Hematopoietic multipotent progenitor cell treated with erythropoietin and hydrocortisone succinate and interleukin-3 and kit ligand, for 15 days (in vitro differentiated cells): ENCODE data around the gene PRKAR1B.

Experiments
- DNase-seq: peaks from one replicate; pipeline ENCODE4 v3.0.0-alpha.2; 2015; ENCODE audit warnings: low spot score

The PRKAR1B gene

DNA sequence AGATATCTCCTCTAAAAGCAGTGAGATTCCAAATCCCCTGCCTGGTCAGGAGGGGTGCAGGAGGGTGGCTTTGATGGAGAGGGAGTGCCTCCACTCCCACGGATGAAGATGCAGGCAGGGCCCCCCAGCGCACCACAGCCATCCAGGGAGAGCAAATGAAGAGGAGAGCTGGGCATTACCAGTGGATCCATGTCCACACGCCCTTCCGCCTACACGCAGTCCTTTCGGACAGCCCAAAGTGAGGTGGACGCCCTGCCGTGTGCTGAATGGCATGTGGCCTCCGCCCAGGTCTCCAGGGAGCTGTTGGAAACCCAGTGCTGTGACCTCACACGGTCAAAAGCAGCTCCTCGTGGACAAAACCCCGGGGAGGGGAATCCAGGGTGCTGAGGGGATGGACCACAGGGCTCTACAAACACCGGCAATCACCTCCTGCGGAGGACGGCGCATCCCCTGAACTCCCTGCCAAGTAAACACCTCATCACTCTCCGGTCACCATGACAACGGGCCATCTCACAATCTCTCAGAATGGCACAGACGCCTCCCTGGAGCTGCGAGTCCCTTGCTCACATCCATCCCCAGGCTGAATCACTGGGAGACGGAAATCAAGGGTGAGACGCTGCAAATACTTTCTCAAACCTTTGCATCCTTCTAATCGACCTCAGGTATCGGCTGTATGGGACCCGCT lies 35.6 kb downstream of the PRKAR1B start:
- DNase-seq = no peak

DNA sequence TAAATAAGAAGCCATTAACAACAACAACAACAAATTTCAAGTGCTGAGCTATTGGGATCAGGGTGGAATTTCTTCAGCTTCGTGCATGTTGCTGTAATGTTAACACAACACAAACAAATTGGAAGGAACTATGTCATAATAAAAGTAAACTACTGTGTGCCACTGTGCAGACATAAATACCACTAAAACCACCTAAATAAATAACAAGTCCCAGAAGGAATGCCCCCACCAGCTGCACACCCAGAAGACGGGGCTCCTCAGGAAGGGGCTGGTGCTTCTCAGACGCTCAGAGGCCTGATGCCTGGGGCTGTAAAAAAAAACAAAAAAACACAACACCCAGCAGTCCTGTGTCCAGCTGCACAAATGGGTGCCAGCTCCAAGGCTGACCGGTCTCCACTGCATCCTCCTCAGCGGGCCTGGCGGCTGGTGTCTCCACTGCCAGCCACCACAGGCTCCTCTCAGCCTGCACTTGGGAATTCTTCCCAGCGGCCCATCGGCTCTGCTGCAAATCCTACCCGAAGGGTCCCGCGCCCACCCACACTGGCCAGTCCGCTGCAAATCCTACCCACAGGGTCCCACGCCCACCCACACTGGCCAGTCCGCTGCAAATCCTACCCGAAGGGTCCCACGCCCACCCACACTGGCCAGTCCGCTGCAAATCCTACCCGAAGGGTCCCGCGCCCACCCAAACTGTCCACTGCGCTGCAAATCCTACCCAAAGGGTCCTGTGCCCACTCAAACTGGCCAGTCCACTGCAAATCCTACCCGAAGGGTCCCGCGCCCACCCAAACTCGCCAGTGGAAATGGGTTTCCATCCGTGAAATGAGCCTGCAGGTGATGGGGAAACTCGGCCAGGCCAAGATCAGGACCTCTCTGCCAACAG lies 36.4 kb downstream of the PRKAR1B start:
- DNase-seq = no peak

- DNase-seq = no peak
Observed at GRCh38 chr7:685540-685939, 41.5 kb downstream of the PRKAR1B start.

DNA sequence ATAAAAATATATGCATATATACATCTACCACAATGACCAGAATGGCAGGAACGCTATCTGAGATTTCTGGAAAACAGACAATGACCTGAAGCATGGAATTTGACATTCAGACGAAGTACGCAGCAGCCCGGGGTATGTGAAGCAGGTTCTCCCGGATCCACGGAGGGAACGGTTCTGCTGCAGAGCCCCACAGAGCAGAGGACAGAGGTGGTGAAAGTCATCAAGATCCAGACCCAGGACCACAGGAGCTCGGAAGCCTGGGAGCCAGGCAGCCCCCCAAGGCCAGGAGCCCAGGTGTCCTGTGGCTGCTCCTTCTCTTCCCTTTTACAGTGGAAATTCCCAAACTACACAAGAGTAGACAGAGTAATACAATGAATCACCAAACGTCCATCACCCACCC lies 42.7 kb downstream of the PRKAR1B start:
- DNase-seq = no peak

DNA sequence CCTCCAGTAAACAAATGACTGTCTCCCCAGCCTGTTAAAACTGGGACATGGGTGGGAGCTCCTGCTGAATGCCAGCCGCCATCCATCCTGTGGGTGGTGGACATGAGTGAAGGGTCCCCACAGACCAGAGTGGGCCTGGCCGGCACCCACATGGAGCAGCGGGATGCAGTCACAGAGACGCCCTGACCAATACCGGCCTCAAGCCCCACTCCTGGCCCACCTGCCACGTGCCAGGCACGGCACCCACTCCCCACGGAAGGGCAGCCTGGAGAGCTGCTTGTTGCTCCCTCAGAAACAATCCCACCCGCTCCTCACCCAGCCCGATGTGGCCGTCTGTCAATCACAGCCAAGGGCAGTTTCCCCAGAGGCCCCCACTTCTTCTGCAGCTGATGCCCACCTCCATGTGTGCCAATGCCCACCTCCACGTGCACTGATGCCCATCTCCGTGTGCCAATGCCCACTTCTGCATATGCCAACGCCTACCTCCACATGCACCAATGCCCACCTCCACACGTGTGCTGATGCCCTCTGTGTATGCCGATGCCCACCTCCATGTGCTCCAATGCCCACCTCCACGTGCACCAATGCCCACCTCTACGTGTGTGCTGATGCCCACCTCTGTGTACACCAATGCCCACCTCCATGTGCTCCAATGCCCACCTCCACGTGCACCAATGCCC lies 43.4 kb downstream of the PRKAR1B start:
- no peak for DNase-seq

- DNase-seq = no peak
Observed at GRCh38 chr7:682810-683209, 44.3 kb downstream of the PRKAR1B start.

DNA sequence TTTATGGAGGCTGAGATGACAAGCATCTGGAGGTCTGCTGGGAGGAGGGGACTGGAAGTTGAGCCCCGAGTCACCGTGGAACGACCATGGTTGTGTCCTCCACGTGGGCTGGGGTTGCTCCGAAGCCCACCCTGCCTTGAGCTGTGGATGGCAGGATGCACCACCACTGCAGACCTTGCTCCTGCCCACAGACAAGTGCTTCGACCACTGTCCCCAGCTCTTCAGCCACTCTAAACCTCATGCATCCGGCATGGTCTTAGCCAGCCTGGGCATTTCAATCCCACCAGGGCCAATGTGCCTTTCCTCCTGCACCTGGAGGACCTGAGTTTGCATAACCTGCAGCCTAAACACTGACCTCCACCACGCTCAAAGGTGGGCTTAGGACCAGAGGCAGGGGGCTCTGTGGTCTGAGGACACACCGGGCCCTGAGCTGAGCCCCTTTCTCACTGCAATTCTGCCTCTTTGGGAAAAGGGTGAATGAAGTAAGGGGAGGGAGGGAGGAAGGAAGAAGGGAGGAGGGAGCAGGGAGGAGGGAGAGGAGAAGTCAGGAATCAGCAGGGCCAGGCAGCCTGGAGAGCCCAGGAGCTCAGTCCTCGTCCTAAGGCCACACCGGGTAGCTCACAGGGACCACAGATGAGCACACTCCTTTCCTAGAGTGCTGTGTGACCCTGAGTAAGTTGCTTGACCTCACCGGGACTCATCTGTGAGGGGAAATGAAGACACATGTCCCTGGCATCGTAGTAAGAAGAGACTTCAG lies 45.4 kb downstream of the PRKAR1B start:
- DNase-seq = no peak

DNA sequence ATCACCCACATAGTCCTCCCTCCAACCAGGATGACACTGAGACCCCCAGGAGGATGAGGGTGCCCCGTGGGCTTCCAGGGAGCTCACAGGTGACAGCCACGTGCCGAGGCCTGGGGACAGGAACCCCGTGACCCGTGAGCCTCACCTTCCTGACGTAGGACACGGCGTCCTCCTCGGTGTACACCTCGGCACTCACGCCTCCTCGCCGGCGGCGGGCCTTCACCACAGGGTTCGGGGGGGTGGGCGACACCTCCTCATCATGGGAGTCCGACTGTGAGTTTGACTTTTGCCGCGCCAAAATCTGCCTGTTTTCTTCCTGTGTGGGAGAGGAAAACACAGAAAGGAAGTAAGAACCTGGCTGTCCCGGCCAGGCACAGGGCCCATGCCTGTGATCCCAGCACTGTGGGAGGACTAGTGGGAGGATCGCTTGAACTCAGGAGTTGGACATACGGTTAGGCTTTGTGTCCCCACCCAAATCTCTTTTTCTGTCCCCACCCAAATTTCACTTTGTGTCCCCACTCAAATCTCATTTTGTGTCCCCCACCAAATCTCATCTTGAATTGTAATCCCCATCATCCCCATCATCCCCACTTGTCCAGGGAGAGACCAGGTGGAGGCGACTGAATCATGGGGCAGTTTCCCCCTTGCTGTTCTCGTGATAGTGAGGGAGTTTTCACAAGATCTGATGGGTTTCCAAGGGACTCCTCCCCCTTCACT lies 46.5 kb downstream of the PRKAR1B start:
- no peak for DNase-seq

- no peak for DNase-seq
Observed at GRCh38 chr7:676972-677385, 50.1 kb downstream of the PRKAR1B start.

GRCh38 chr7:676246-676971 lies 50.7 kb downstream of the PRKAR1B start:
- no peak for DNase-seq

DNA sequence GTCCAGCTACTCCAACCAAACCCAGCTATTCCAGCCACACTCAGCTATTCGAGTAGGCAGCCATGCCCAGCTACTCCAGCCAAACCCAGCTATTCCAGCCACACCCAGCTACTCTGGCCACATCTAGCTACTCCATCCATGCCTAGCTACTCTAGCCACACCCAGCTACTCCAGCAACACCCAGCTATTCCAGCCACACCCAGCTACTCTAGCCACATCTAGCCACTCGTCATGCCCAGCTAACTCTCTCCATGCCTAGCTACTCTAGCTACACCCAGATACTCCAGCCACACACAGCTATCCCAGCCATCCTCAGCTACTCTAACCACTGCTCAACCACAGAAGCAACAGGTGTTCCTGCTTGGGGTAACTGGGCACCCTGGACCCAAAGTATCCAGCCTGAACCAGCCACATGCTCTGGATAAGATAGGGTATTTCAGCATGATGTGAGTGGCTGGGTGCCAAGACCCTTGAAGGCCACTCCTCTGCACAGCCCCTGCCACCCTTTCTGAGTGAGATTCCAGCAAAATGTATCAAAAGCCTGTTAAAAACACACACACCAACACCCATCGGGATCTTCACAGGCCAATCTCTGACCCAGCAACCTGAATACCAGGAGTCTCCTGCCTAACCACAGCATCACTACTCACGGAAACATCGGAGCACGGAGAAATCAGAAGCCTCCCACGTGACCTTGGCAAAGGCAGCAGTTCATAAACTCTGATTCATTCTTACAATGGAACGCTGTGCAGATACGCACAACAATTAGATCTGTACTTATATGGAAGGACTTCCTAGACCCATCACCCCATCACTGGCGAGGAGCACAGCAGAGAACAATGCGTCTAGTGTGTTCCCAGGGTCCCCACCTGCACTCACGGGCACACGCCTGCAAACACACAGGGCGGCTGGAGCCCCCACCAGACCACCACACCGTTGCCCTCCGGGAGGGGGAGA lies 52.3 kb downstream of the PRKAR1B start:
- no peak for DNase-seq

GRCh38 chr7:673681-674453 lies 53.2 kb downstream of the PRKAR1B start:
- no peak for DNase-seq

DNA sequence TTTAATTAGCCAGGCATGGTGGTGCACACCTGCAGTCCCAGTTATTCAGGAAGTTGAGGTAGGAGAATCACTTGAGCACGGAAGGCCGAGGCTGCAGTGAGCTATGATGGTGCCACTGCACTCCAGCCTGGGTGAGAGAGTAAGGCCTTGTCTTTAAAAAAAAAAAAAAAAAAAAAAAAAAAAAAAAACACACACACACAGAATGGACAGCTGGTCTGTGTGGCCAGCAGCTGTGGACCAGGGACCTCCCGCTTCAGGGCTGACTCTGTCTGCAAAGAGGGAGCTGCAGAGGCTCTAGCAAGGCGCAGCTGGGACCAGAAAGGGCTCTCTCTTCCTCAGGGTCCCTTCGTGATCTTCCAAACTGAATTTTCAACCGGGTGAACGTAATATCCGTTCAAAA lies 54.2 kb downstream of the PRKAR1B start:
- DNase-seq = no peak

GRCh38 chr7:671415-672042 lies 55.6 kb downstream of the PRKAR1B start:
- DNase-seq = no peak

- no peak for DNase-seq
Observed at GRCh38 chr7:670501-671390, 56.3 kb downstream of the PRKAR1B start.

GRCh38 chr7:668958-669357 lies 58.1 kb downstream of the PRKAR1B start:
- DNase-seq = no peak
